HG03378 (cell line): ENCODE data around the gene GALNT7.

ENCODE experiments used
- ATAC-seq: cut with Tn5 transposase; IDR thresholded peaks from one replicate; pipeline ENCODE4 v1.9.1; 2021; ENCODE audit warnings: mild to moderate bottlenecking, moderate library complexity; ENCODE audit not compliant: unreplicated experiment

The GALNT7 gene

GRCh38 chr4:173288296-173288695, 119.7 kb downstream of the GALNT7 start:
- peak; percentile 62 for ATAC-seq

- ATAC-seq = peak; percentile 21
These were observed 120.2 kb downstream of the GALNT7 start for GRCh38 chr4:173288698-173289352.

GRCh38 chr4:173289353-173289727, 120.7 kb downstream of the GALNT7 start:
- ATAC-seq = no peak

- ATAC-seq = no peak
These were observed 123.3 kb downstream of the GALNT7 start for GRCh38 chr4:173291899-173292298.

GRCh38 chr4:173293663-173294062, 125.1 kb downstream of the GALNT7 start:
- ATAC-seq = no peak

- ATAC-seq = no peak
These were observed 125.8 kb downstream of the GALNT7 start for GRCh38 chr4:173294444-173294843.

- peak; percentile 57 for ATAC-seq
These were observed 133.0 kb downstream of the GALNT7 start for GRCh38 chr4:173301518-173302201.

- no peak for ATAC-seq
These were observed 139.2 kb downstream of the GALNT7 start for GRCh38 chr4:173307778-173308177.

- no peak for ATAC-seq
These were observed 142.8 kb downstream of the GALNT7 start for GRCh38 chr4:173311368-173311767.

GRCh38 chr4:173314715-173315114, 146.1 kb downstream of the GALNT7 start:
- no peak for ATAC-seq

- ATAC-seq = no peak
These were observed 147.4 kb downstream of the GALNT7 start for GRCh38 chr4:173316060-173316459.

- peak; percentile 37 for ATAC-seq
These were observed 148.4 kb downstream of the GALNT7 start for GRCh38 chr4:173317004-173317403.

- ATAC-seq = no peak
These were observed 149.6 kb downstream of the GALNT7 start for GRCh38 chr4:173318240-173318639.

- ATAC-seq = peak; percentile 37
These were observed 150.1 kb downstream of the GALNT7 start for GRCh38 chr4:173318648-173319211.

GRCh38 chr4:173319696-173320095, 151.1 kb downstream of the GALNT7 start:
- no peak for ATAC-seq

GRCh38 chr4:173325007-173325736, 156.6 kb downstream of the GALNT7 start:
- ATAC-seq = no peak

- ATAC-seq = no peak
These were observed 159.8 kb downstream of the GALNT7 start for GRCh38 chr4:173328236-173328901.

- ATAC-seq = no peak
These were observed 162.0 kb downstream of the GALNT7 start for GRCh38 chr4:173330590-173330989.

- no peak for ATAC-seq
These were observed 163.4 kb downstream of the GALNT7 start for GRCh38 chr4:173332021-173332487.

- no peak for ATAC-seq
These were observed 164.5 kb downstream of the GALNT7 start for GRCh38 chr4:173332963-173333657.
